Hypothalamus (tissue), 51 donors: ENCODE measurements around the gene SCG2.
"Not testable (repeated sequence)": the region's sequence is repeated elsewhere in the genome, so short reads cannot be mapped to it uniquely, and the experiment has no call there.

Experiments used
- DNase-seq, 51 donors: peaks; one replicate each; lab custom pipeline; 2025; lab: John Stamatoyannopoulos, UW

SCG2 gene

GRCh38 chr2:223613017-223613950 is 11.1 kb upstream of the SCG2 start:
- DNase-seq, result peak in 50 of 51 donors; percentile 11 to 91 (median 63)

- peak in 1 of 51 donors; percentile 52 for DNase-seq
Observed at GRCh38 chr2:223612501-223612900, 10.3 kb upstream of the SCG2 start.

- no peak for DNase-seq
Observed at GRCh38 chr2:223611061-223611460, 8.9 kb upstream of the SCG2 start.

- DNase-seq, result no peak
Observed at GRCh38 chr2:223607476-223607875, 5.3 kb upstream of the SCG2 start.

GRCh38 chr2:223606946-223607345 is 4.8 kb upstream of the SCG2 start:
- no peak for DNase-seq

- DNase-seq, result no peak
Observed at GRCh38 chr2:223604231-223604630, 2.1 kb upstream of the SCG2 start.

- no peak for DNase-seq
Observed at GRCh38 chr2:223602972-223603371, 811 bp upstream of the SCG2 start.

- no peak for DNase-seq
Observed at GRCh38 chr2:223601018-223601417, 1.1 kb downstream of the SCG2 start.

GRCh38 chr2:223599640-223600380 is 2.4 kb downstream of the SCG2 start:
- DNase-seq, result no peak

- DNase-seq, result no peak
Observed at GRCh38 chr2:223598994-223599639, 3.0 kb downstream of the SCG2 start.

- DNase-seq, result no peak
Observed at GRCh38 chr2:223597076-223597475, 5.1 kb downstream of the SCG2 start.

GRCh38 chr2:223596208-223596607 is 6.0 kb downstream of the SCG2 start:
- no peak for DNase-seq

- DNase-seq, result no peak
Observed at GRCh38 chr2:223594831-223595230, 7.3 kb downstream of the SCG2 start.

GRCh38 chr2:223594259-223594658 is 7.9 kb downstream of the SCG2 start:
- DNase-seq, result no peak

GRCh38 chr2:223592689-223593088 is 9.5 kb downstream of the SCG2 start:
- DNase-seq, result not testable (repeated sequence)

- DNase-seq, result no peak
Observed at GRCh38 chr2:223591596-223591995, 10.6 kb downstream of the SCG2 start.

- no peak for DNase-seq
Observed at GRCh38 chr2:223590964-223591363, 11.2 kb downstream of the SCG2 start.

- DNase-seq, result no peak
Observed at GRCh38 chr2:223589901-223590300, 12.3 kb downstream of the SCG2 start.

- no peak for DNase-seq
Observed at GRCh38 chr2:223588251-223588650, 13.9 kb downstream of the SCG2 start.

- DNase-seq, result no peak
Observed at GRCh38 chr2:223587301-223587700, 14.9 kb downstream of the SCG2 start.

GRCh38 chr2:223586261-223586660 is 15.9 kb downstream of the SCG2 start:
- DNase-seq, result no peak
